Measurements from ENCODE around the gene TMEM9B.

TMEM9B gene

GRCh38 chr11:8928205-8928604, 36.0 kb downstream of the TMEM9B start:
- Histone ChIP-seq H3K4me3 (ENCODE audit: low read length in 2 of 2) (no peak overlapping the region), H3K27ac (ENCODE audit: low read length) (no peak overlapping the region)

GRCh38 chr11:8927233-8927632, 37.0 kb downstream of the TMEM9B start:
- H3K4me3 ChIP-seq (ENCODE audit: low read length in 2 of 2), result no peak overlapping the region
- H3K9me3 ChIP-seq (ENCODE audit: control insufficient read depth in 2 of 2, low read length in 2 of 2), result no peaks in the 10 kb centered on the region
- no peaks in the 10 kb centered on the region for H3K4me1 ChIP-seq (ENCODE audit: control insufficient read depth, insufficient read depth, low read length)
- H3K9ac ChIP-seq (ENCODE audit: low read length in 2 of 2), result no peak overlapping the region
- peaks cover 10 to 17% of the 10 kb centered on the region in 2 donors for H3K36me3 ChIP-seq (ENCODE audit: control insufficient read depth in 2 of 2, insufficient read depth in 2 of 2, low read length in 2 of 2)
- H3K27me3 ChIP-seq (ENCODE audit: control insufficient read depth in 1 of 2, insufficient read depth in 2 of 2, low read length in 2 of 2), result no peaks in the 10 kb centered on the region
- H3K27ac ChIP-seq (ENCODE audit: low read length), result no peak overlapping the region

More at GRCh38 chr11:8928205-8928604, 36.0 kb downstream of the TMEM9B start:
- no peaks in the 10 kb centered on the region for H3K27me3 ChIP-seq (ENCODE audit: control insufficient read depth in 1 of 2, insufficient read depth in 2 of 2, low read length in 2 of 2)
- no peaks in the 10 kb centered on the region for H3K9me3 ChIP-seq (ENCODE audit: control insufficient read depth in 2 of 2, low read length in 2 of 2)
- H3K9ac ChIP-seq (ENCODE audit: low read length in 2 of 2), result no peak overlapping the region
- H3K36me3 ChIP-seq (ENCODE audit: control insufficient read depth in 2 of 2, insufficient read depth in 2 of 2, low read length in 2 of 2), result peaks cover 5 to 8% of the 10 kb centered on the region in 2 donors
- H3K4me1 ChIP-seq (ENCODE audit: control insufficient read depth, insufficient read depth, low read length), result no peaks in the 10 kb centered on the region

- no peaks in the 10 kb centered on the region for H3K4me1 ChIP-seq (ENCODE audit: control insufficient read depth, insufficient read depth, low read length)
- H3K9ac ChIP-seq (ENCODE audit: low read length in 2 of 2), result no peak overlapping the region
- no peak overlapping the region for H3K27ac ChIP-seq (ENCODE audit: low read length)
- no peaks in the 10 kb centered on the region for H3K9me3 ChIP-seq (ENCODE audit: control insufficient read depth in 2 of 2, low read length in 2 of 2)
- H3K4me3 ChIP-seq (ENCODE audit: low read length in 2 of 2), result no peak overlapping the region
- H3K36me3 ChIP-seq (ENCODE audit: control insufficient read depth in 2 of 2, insufficient read depth in 2 of 2, low read length in 2 of 2), result peaks cover 14 to 24% of the 10 kb centered on the region in 2 donors
- no peaks in the 10 kb centered on the region for H3K27me3 ChIP-seq (ENCODE audit: control insufficient read depth in 1 of 2, insufficient read depth in 2 of 2, low read length in 2 of 2)
Observed at GRCh38 chr11:8926236-8926635, 38.0 kb downstream of the TMEM9B start.

GRCh38 chr11:8925711-8926110, 38.5 kb downstream of the TMEM9B start:
- Histone ChIP-seq H3K36me3 (ENCODE audit: control insufficient read depth in 2 of 2, insufficient read depth in 2 of 2, low read length in 2 of 2) (peaks cover 17 to 27% of the 10 kb centered on the region in 2 donors), H3K27me3 (ENCODE audit: control insufficient read depth in 1 of 2, insufficient read depth in 2 of 2, low read length in 2 of 2) (no peaks in the 10 kb centered on the region), H3K4me1 (ENCODE audit: control insufficient read depth, insufficient read depth, low read length) (no peaks in the 10 kb centered on the region), H3K27ac (ENCODE audit: low read length) (no peak overlapping the region), H3K4me3 (ENCODE audit: low read length in 2 of 2) (no peak overlapping the region), H3K9ac (ENCODE audit: low read length in 2 of 2) (no peak overlapping the region), H3K9me3 (ENCODE audit: control insufficient read depth in 2 of 2, low read length in 2 of 2) (no peaks in the 10 kb centered on the region)

GRCh38 chr11:8922691-8923090, 41.6 kb downstream of the TMEM9B start:
- Histone ChIP-seq H3K4me1 (ENCODE audit: control insufficient read depth, insufficient read depth, low read length) (peaks cover 4% of the 10 kb centered on the region), H3K9me3 (ENCODE audit: control insufficient read depth in 2 of 2, low read length in 2 of 2) (no peaks in the 10 kb centered on the region), H3K27ac (ENCODE audit: low read length) (no peak overlapping the region), H3K4me3 (ENCODE audit: low read length in 2 of 2) (no peak overlapping the region), H3K27me3 (ENCODE audit: control insufficient read depth in 1 of 2, insufficient read depth in 2 of 2, low read length in 2 of 2) (no peaks in the 10 kb centered on the region), H3K9ac (ENCODE audit: low read length in 2 of 2) (no peak overlapping the region), H3K36me3 (ENCODE audit: control insufficient read depth in 2 of 2, insufficient read depth in 2 of 2, low read length in 2 of 2) (peaks cover 32 to 42% of the 10 kb centered on the region in 2 donors)

- peaks cover 36% of the 10 kb centered on the region for H3K4me1 ChIP-seq (ENCODE audit: control insufficient read depth, insufficient read depth, low read length)
- peak overlapping the region; percentile 84 for H3K27ac ChIP-seq (ENCODE audit: low read length)
- H3K4me3 ChIP-seq (ENCODE audit: low read length in 2 of 2), result peak overlapping the region; percentile 23 to 62
- no peaks in the 10 kb centered on the region for H3K27me3 ChIP-seq (ENCODE audit: control insufficient read depth in 1 of 2, insufficient read depth in 2 of 2, low read length in 2 of 2)
- peaks cover 23 to 28% of the 10 kb centered on the region in 2 donors for H3K36me3 ChIP-seq (ENCODE audit: control insufficient read depth in 2 of 2, insufficient read depth in 2 of 2, low read length in 2 of 2)
- H3K9me3 ChIP-seq (ENCODE audit: control insufficient read depth in 2 of 2, low read length in 2 of 2), result no peaks in the 10 kb centered on the region
- peak overlapping the region in 1 of 2 donors; percentile 13 for H3K9ac ChIP-seq (ENCODE audit: low read length in 2 of 2)
Observed at GRCh38 chr11:8917157-8917825, 47.0 kb downstream of the TMEM9B start.

GRCh38 chr11:8914661-8915018, 49.6 kb downstream of the TMEM9B start:
- no peaks in the 10 kb centered on the region for H3K9me3 ChIP-seq (ENCODE audit: control insufficient read depth in 2 of 2, low read length in 2 of 2)
- peak overlapping the region in 1 of 2 donors; percentile 1 for H3K9ac ChIP-seq (ENCODE audit: low read length in 2 of 2)
- H3K4me3 ChIP-seq (ENCODE audit: low read length in 2 of 2), result peak overlapping the region in 1 of 2 donors; percentile 57
- H3K4me1 ChIP-seq (ENCODE audit: control insufficient read depth, insufficient read depth, low read length), result peaks cover 44% of the 10 kb centered on the region
- H3K27me3 ChIP-seq (ENCODE audit: control insufficient read depth in 1 of 2, insufficient read depth in 2 of 2, low read length in 2 of 2), result no peaks in the 10 kb centered on the region
- peaks cover 7 to 12% of the 10 kb centered on the region in 2 donors for H3K36me3 ChIP-seq (ENCODE audit: control insufficient read depth in 2 of 2, insufficient read depth in 2 of 2, low read length in 2 of 2)
- H3K27ac ChIP-seq (ENCODE audit: low read length), result peak overlapping the region; percentile 70

GRCh38 chr11:8913961-8914660, 50.1 kb downstream of the TMEM9B start:
- no peaks in the 10 kb centered on the region for H3K27me3 ChIP-seq (ENCODE audit: control insufficient read depth in 1 of 2, insufficient read depth in 2 of 2, low read length in 2 of 2)
- peak overlapping the region in 1 of 2 donors; percentile 57 for H3K4me3 ChIP-seq (ENCODE audit: low read length in 2 of 2)
- H3K36me3 ChIP-seq (ENCODE audit: control insufficient read depth in 2 of 2, insufficient read depth in 2 of 2, low read length in 2 of 2), result peaks cover 5 to 8% of the 10 kb centered on the region in 2 donors
- no peaks in the 10 kb centered on the region for H3K9me3 ChIP-seq (ENCODE audit: control insufficient read depth in 2 of 2, low read length in 2 of 2)
- H3K27ac ChIP-seq (ENCODE audit: low read length), result peak overlapping the region; percentile 70
- peaks cover 44% of the 10 kb centered on the region for H3K4me1 ChIP-seq (ENCODE audit: control insufficient read depth, insufficient read depth, low read length)
- H3K9ac ChIP-seq (ENCODE audit: low read length in 2 of 2), result peak overlapping the region; percentile 1 to 16

- peak within 1 kb of the TSS; percentile 93 for H3K27ac ChIP-seq (ENCODE audit: low read length)
- H3K27me3 ChIP-seq (ENCODE audit: control insufficient read depth in 1 of 2, insufficient read depth in 2 of 2, low read length in 2 of 2), result no peaks in the 10 kb centered on the region
- H3K9ac ChIP-seq (ENCODE audit: low read length in 2 of 2), result peak within 1 kb of the TSS; percentile 87 to 89
- H3K4me1 ChIP-seq (ENCODE audit: control insufficient read depth, insufficient read depth, low read length), result peaks cover 27% of the 10 kb centered on the region
- no peaks in the 10 kb centered on the region for H3K36me3 ChIP-seq (ENCODE audit: control insufficient read depth in 2 of 2, insufficient read depth in 2 of 2, low read length in 2 of 2)
- H3K9me3 ChIP-seq (ENCODE audit: control insufficient read depth in 2 of 2, low read length in 2 of 2), result no peaks in the 10 kb centered on the region
- peak within 1 kb of the TSS; percentile 89 to 93 for H3K4me3 ChIP-seq (ENCODE audit: low read length in 2 of 2)
Observed at GRCh38 chr11:8911029-8911823, 53.0 kb downstream of the TMEM9B start, which contains the start of gene AKIP1. Gene AKIP1 (plus strand): TSS chr11:8911189. CDS start chr11:8911450, 261 bp downstream.

GRCh38 chr11:8910649-8911026, 53.6 kb downstream of the TMEM9B start:
- Histone ChIP-seq H3K9me3 (ENCODE audit: control insufficient read depth in 2 of 2, low read length in 2 of 2) (no peaks in the 10 kb centered on the region), H3K9ac (ENCODE audit: low read length in 2 of 2) (peak overlapping the region; percentile 69 to 72), H3K4me3 (ENCODE audit: low read length in 2 of 2) (peak overlapping the region; percentile 89 to 93), H3K27me3 (ENCODE audit: control insufficient read depth in 1 of 2, insufficient read depth in 2 of 2, low read length in 2 of 2) (no peaks in the 10 kb centered on the region), H3K36me3 (ENCODE audit: control insufficient read depth in 2 of 2, insufficient read depth in 2 of 2, low read length in 2 of 2) (no peaks in the 10 kb centered on the region), H3K4me1 (ENCODE audit: control insufficient read depth, insufficient read depth, low read length) (peaks cover 27% of the 10 kb centered on the region), H3K27ac (ENCODE audit: low read length) (no peak overlapping the region)

Measured in stomach smooth muscle (tissue), 2 donors.